Right forelimb (tissue), 1 donor: ENCODE data around the gene ZSCAN10.
A peak's percentile ranks its signal among the peaks of the same experiment; 100 is the strongest.
"Not testable (repeated sequence)": the region's sequence is repeated elsewhere in the genome, so short reads cannot be mapped to it uniquely, and the experiment has no call there.

Experiments used
- DNase-seq: peaks from one replicate; pipeline ENCODE4 v3.0.0-alpha.2; 2018

The ZSCAN10 gene

DNA sequence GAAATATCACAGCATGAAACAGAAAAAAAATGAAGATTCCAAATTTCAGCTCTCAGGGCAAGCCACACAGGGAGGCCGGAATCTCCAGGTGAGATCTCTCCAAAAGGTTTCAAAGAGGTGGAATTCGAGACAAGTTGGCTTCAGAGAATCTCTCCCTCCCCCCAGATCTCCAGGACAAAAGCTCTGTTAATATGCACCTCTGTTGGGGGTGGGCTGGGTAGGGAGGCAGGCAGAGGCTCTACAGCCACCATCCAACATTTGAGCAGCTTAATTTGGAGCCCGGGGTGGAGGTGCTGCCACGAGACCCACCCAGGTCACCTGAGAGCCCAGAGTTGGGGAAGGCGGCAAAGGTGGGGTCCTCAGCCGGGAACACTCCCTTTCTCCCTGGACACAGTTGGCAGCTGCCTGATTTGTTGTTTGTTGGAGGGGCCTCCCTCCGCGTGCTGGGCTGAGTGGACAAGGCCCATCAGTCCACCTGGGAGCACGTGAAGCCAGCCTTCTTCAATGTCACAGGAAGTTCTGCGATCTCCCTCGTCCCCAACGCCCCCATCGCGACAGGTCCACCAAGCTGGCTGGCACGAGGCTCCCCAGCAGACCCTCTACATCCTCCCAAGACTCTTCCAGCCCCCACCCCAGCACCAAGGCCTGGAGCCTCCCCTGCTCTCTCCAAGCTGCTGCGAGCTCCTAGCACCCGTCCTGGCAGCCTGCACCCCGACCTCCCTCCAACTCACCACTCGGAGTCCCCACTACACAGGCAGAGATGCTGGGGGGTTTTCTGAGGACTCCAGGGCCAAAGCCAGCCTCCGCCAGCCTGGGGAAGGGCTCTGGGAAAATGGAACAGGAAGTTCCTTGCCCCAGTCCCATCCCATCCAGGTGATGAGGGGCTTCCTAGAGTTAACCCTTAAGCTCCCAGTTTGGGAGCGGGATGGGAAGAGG, at the start of gene ZSCAN10:
Gene ZSCAN10 (minus strand): TSS at position 836 of the 936 bp plus-strand sequence. CDS start 6,357 bp downstream, outside the sequence.
- no peak for DNase-seq

DNA sequence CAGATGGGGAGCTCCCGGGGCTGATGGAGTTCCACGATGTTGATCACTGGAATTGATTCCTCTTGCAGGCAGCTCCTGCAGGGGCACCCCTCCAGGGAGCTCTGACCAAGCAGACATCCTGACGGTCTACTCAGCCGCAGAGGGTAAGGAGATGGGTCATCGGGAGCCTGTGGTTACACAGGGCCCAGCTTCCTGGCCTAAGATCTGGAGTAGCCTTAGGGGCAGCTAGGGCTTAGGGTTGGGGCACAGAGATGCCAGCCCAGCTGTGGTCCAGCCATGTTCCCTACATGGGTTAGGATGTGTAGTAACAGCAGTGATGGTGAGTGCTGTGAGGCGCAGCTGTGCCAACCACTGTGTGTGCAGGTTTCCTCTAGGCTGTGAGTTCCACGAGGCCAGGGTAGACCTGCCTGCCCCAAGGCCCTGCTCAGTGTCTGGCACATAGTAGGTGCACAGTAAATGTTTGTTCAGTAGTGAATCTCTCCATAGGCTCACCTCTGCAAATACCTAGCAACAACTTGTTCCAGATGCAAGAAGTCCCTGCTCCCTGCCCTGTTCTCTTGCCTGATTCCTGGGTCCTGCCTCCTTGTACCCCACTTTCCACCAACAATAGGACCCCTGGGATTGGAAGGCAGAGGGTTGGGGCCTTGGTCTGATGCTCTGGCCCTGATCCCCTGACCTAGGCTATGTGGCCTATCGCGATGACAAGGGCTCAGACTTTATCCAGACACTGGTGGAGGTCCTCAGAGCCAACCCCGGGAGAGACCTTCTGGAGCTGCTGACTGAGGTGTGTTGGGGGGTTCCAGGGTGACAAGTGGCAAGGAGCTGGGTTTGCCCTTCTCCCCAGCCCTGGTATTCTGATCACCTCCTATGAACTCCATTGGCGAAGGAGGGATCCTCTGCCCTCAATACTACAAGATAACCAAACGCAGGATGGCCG, 49.4 kb upstream of the ZSCAN10 start:
- DNase-seq, result peak; percentile 38

DNA sequence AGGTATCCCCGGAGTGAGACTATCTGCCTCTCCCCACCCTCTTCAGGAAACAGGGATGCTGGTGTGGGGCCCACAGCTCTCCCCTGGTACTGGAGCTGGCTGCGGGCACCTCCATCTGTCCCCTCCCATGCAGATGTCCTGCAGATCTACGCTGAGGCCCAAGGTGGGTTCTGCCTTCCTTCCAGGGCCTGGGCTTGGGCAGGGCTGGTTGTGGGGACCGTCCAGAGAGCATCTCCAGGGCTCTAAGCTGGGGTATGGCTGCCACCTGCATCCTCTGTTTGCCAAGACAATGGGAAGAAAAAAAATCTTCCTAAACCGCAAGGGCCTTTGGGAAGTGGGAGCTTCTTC, 48.6 kb upstream of the ZSCAN10 start:
- DNase-seq, result no peak

DNA sequence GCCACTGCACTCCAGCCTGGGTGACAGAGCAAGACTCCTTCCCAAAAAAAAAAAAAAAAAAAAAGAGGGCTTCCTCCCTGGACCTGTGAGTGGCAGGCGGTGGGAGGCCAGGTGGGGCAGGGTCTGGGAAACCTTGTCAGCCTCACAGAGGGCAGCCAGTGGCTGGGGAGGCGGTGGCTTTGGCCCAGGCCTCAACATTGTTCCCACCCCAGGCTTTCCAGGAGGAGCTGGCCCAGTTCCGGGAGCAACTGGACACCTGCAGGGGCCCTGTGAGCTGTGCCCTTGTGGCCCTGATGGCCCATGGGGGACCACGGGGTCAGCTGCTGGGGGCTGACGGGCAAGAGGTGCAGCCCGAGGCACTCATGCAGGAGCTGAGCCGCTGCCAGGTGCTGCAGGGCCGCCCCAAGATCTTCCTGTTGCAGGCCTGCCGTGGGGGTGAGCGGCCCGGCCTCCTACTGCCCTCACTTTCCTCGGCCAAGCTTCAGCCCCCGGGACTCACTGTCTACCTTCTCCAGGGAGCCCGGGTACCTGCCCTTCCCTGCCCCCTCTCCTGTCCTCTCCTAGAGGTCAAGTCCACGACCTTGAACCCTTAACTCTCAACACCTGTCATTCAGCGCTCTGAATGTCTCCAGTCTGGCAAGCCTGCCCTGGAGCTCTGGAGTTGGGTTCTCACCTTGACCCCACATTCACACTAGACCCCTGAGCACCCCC, 48.1 kb upstream of the ZSCAN10 start:
- DNase-seq, result peak; percentile 37

DNA sequence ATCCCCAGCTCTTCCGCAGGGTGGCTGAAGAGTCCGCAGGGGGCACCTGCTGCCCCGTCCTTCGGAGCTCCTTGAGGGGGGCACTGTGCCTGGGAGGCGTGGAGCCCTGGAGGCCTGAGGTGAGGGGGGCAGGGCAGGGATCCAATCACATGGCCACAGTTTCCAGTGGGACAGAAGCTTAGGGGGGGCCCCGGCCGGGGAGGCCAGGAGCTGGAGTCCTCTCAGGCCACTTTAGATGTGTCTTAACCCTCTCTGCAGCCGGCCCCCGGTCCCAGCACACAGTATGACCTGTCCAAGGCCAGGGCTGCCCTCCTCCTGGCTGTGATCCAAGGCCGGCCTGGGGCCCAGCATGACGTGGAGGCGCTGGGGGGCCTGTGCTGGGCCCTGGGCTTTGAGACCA, 46.6 kb upstream of the ZSCAN10 start:
- peak; percentile 39 for DNase-seq

DNA sequence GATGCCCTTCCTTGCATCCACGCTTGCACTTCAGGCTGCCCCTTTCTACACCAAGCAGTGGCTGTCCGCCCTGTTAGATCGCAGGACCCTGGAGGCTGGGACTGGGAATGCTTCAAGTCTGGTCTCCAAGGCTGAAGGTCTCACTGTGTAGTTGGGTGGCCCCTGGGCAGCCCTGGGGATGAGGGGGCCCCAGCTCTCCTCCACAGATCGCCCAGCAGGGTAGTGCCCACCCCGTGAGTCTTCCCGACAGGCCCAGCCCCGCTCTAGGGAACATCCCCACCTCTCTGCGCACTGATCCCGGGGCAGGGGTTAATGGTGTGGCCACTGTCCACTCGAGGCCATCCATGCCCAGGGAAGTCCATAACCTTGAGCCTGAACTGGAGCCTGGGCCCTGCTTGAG, 46.1 kb upstream of the ZSCAN10 start:
- peak; percentile 35 for DNase-seq

DNA sequence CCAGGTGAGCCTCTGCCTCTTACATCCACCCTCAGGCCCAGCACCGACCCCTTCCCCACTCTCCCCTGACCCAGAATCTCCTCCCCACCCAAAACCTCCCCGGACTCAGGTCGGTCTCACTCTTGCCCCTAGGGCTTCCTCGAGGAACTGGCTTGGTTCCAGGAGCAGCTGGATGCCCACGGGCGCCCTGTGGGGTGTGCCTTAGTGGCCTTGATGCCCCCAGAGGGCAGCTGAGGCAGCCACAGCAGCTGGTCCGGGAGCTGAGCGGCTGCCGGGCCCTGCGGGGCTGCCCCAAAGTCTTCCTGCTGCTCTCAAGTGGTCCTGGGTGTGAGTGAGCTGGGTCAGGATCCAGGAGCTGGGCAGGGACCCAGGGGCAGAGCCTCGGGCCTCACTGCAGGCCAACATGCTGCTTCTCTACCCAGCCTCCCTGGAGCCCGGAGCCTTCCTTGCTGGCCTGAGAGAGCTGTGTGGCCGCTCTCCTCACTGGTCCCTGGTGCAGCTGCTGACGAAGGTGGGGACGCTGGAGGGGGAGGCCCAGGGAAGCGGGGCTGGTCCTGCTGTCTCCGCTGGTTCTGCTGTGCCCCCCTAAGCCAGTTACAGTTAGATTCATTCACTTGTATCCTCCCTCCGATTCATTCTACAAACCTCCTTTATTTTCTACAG, 45.4 kb upstream of the ZSCAN10 start:
- peak; percentile 29 for DNase-seq

DNA sequence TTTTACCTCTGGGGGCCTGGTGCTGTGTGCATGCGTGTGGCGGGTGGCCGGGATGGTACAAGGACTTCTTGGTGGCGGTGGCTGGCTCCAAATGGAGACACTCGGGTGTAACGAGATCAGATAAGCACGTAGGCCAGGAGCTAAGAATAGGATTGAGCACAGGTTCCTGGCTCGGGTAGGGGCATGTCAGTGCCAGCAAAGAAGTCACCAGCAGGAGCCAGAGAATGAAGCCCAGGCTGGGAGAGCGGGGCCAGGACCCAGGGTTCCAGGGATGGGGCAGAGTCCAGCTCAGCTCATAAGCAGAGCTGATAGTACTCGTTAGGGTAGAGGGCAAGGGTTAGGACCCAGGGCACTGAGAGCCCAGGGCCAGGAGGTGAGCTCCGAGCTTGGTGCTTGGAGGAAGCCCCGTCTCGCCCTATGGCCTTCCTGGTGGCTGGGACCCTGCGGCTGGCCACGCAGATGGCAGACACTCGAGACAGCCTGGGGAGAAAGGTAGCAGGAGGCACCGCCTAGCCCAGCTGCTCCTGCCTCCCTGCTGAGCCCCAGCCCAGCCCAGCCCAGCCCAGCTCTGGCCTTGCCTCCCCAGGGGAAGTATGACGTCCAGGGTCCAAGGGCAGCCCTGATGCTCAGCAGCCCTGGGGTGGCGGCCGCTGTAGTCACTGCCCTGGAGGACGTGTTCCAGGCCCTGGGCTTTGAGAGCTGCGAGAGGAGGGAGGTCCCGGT, 44.7 kb upstream of the ZSCAN10 start:
- peak; percentile 36 for DNase-seq

DNA sequence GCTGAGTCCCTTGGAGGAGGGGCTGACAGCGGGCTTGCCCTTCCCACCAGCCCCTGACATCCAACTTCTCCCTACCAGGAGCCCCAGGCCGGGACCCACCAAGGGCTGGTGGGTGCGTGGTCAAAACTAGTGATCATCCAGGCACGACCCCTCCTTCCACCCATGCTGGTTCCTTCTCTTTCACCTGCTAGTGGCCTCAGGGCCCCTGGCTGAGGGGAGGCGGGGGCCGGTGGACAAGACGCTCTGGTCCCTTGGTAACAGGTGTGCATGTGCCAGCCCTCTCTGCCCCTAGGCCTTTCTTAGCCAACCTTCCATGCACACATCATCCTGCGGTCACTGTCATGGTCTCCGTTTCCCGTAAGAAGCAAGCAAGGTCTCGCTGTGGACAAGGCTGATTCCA, 44.1 kb upstream of the ZSCAN10 start:
- no peak for DNase-seq

DNA sequence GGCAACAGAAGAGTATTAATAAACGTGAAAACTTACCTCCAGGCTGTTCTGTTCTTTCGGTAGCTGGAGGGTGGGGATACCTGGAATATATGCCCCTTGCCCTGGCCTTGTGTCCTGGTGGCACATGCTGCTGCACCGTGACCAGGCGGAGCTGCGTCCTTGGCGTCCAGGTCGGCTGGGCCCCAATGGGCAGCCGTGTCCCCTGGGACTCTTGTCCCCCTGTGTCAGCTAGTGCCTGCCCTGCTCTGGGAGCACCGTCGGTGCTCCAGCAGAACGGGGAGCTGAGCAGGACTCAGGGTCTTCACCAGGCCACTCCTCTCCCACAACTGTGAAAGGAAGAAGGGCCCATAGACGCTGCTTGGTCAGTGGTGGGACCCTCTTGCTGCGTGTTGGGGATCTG, 43.7 kb upstream of the ZSCAN10 start:
- DNase-seq, result no peak

DNA sequence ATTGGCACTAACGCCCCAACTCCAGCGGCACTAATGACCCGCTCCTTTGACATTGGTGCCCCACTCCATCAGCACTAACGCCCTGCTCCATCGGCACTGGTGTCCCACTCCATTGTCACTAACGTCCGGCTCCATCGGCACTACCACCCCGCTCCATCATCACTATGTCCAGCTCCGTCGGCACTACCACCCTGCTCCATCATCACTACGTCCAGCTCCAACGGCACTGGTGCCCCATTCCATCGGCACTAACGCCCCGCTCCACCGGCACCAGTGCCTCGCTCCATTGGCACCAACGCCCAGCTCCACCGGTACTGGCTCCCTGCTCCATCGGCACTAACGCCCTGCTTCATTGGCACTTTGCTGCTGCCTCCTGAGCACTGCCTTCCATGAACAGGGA, 43.2 kb upstream of the ZSCAN10 start:
- DNase-seq, result no peak

DNA sequence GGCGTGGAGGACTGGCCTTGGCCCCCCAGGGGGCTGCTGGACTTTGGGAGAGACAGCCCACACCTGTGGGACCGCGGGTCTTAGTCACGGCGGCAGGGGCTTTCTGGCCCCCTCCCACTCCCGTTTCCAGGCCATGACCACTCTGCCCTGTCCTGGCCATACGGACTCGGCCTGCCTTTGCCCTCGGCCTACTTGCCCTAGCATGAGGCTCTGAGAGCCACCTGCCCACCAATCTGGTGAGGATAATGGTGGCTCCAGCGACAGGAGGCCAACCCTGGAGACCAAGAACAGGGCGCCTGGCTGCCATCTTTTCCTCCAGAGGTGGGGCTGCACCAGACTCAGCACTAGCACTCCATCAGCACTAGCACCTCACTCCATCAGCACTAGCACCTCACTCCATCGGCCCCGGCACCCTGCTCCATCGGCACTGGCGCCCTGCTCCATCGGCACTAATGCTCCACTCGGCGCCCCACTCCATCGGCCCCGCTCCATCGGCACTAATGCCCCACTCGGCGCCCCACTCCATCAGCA, 42.8 kb upstream of the ZSCAN10 start:
- DNase-seq, result no peak

DNA sequence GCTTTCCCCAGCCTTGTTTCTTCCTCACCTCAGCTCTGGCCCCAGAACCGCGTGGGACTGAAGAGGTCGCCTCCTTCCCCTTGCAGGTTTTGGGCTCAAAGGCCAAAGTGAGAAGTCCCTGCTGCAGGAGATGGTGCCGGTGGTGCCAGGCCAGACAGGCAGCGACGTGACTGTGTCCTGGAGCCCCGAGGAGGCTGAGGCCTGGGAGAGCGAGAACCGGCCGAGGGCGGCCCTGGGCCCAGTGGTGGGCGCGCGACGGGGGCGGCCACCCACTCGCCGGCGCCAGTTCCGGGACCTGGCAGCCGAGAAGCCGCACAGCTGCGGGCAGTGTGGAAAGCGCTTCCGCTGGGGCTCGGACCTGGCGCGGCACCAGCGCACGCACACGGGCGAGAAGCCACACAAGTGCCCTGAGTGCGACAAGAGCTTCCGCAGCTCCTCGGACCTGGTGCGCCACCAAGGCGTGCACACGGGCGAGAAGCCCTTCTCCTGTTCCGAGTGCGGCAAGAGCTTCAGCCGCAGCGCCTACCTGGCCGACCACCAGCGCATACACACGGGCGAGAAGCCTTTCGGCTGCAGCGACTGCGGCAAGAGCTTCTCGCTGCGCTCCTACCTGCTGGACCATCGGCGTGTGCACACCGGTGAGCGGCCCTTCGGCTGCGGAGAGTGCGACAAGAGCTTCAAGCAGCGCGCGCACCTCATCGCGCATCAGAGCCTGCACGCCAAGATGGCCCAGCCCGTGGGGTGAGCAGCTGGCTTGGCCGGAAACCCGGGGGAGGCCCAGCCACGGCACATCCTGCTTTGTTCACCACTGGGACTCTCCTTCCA, 41.7 kb upstream of the ZSCAN10 start:
- no peak for DNase-seq

DNA sequence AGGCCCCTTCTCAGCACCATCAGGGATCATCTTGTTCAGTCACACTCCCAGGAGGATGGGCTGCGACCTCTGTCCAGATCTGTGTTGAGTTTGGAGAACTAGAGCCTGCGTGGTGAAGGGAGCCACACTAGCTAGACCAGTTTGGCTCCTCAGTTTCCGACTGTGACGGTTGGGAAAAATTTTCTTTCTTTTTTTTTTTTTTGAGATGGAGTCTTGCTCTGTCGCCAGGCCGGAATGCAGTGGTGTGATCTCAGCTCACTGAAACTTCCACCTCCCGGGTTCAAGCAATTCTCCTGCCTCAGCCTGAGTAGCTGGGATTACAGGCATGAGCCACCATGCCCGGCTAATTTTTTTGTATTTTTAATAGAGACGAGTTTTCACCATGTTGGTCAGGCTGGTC, 40.5 kb upstream of the ZSCAN10 start:
- not testable (repeated sequence) for DNase-seq

DNA sequence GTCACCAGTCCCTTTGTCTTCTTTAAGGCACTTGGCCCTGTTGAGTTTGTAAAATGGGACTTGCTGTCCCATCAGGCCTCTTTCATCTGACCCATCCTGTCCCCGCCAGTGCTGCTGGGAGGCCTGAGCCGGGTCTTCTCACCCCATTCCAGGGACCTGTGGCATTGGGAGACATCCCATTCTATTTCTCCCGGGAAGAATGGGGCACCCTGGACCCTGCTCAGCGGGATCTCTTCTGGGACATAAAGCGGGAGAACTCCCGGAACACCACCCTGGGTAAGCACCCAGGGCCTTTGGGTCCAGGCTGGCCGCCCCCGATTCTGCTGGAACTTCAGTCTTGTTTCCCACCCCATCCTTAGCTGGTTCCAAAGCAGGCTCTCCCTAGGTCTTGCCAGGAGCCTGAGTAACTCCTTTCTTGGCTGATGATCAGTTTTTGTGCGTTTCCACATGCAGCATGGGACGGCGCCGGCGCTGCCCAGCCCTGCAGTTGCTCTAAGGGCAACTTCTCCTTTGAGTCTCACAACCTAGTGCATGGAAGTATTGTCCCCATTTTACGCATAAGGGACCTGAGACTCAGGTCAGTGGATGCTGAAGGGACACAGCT, 39.8 kb upstream of the ZSCAN10 start:
- DNase-seq, result no peak

DNA sequence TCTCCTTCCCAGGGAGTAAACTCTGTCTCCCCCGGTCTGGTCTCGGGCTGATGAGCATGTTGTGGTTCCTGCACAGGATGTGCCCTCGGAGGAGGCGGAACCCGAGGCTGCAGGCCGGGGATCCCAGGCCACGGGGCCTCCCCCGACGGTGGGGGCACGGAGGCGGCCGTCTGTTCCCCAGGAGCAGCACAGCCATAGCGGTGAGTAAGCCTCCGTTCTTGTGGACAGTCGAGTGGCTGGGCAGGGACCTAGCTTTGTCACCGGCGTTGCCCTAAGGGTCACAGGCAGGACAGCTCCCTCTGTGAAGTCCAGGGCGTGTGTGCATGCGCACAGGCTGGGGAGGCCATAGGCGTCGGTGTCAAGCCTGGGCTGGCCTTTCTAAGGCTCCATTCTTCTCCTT, 39.2 kb upstream of the ZSCAN10 start:
- DNase-seq, result no peak

DNA sequence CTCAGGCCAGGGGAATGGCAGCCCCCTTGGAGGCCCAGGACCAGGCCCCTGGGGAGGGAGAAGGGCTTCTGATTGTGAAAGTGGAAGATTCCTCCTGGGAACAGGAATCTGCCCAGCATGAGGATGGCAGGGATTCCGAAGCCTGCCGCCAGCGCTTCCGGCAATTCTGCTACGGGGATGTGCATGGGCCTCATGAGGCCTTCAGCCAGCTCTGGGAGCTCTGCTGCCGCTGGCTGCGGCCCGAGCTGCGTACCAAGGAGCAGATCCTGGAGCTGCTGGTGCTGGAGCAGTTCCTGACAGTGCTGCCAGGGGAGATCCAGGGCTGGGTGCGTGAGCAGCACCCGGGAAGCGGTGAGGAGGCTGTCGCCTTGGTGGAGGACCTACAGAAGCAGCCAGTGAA, 38.2 kb upstream of the ZSCAN10 start:
- DNase-seq, result no peak

DNA sequence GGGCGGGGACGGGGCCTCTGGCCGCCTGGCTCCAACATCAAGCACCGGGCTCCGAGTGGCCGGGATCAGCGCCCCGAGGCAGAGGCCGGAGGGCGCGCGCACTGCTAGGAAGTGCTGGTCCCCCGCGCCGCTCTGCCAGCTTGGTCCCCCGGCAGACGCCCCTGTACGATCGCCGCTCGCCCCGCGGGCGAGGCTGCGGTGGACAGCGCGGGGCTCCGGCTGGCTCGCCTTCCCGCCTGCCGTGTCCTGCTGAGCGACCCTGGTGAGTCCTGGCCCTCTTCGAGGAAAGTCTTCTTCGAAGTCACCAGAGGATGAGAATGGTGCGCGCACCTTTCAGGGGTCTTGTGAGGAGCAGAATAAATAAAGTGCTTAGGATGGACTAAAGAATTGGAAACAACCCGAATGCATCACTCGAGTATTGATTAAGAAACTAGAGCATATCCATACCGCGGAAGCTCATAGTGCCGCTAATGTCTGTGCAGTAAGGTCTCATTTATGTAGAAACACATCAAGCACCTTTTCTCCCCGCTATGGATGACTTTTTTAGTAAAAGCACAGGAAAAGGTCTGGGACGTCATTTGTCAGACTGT, 36.1 kb upstream of the ZSCAN10 start:
- no peak for DNase-seq

DNA sequence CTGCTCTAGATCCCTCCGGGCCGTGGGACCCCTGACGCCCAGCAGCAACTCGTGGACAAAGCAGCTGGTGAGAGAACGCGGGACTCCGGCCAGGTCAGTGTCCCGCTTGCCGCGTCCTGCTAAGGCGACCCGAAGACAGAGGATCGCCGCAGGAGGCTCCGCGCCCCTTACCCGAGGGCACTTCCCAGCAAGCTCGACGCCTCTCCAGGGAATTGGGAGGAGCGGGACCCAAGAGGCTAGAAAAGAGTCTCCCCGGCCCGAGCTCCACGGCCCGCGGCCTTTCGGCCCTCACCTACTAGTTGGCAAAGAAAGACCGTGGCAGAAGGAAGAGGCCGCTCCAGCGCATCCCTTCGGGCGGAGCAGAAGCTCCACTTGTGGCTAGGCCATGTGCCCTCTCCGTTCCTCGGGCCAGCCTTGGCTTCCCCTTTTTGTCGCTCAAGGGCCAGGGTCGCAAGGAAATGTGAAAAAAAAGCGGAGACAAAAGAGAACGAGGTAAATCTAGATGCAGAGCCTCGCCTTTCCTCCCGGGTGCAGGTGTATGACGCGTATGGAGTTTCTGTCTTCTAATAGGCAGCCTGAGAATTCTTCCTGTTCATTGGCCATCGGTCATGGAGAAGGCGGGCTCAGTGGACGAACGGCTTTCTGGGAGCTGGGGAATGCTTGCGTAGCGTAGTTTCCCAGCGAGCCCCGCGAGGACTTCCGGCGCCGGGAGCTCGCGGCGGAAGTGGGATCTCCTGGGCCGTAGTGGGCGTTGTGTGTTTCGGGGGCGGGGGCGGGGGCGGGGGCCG, 35.4 kb upstream of the ZSCAN10 start, which contains the start of gene ZNF213:
Gene ZNF213 (plus strand): TSS at position 692 of the 788 bp plus-strand sequence. CDS start 2,252 bp downstream, outside the sequence.
- DNase-seq, result peak; percentile 95
